ENCODE results near the gene HSD17B1.

The HSD17B1 gene

GRCh38 chr17:42568341-42569111 lies 15.8 kb downstream of the HSD17B1 start:
- POLR2A ChIA-PET (ENCODE audit: low non-redundant PET), result no interaction called here
- no peak for DNase-seq (ENCODE audit: low spot score)
- CTCF ChIA-PET, result interaction anchor here (0.6 kb wide), 1 partner anchor 33 kb away, joined by 3 read pairs; the partner anchor contains the start of gene NAGLU
- no peak for TF ChIP-seq CTCF (conservative IDR thresholded peaks at IDR 0.05; ENCODE audit: low read depth)
- peak overlapping the region; percentile 89 for H3K27ac ChIP-seq

- TF ChIP-seq CTCF (conservative IDR thresholded peaks at IDR 0.05; ENCODE audit: low read depth), result no peak
- ChIA-PET POLR2A (ENCODE audit: low non-redundant PET) (no interaction called here), CTCF (no interaction called here)
- peak overlapping the region; percentile 89 for H3K27ac ChIP-seq
- no peak for DNase-seq (ENCODE audit: low spot score)
Observed at GRCh38 chr17:42571435-42572225, 18.9 kb downstream of the HSD17B1 start.

- no peak for TF ChIP-seq CTCF (conservative IDR thresholded peaks at IDR 0.05; ENCODE audit: low read depth)
- ChIA-PET POLR2A (ENCODE audit: low non-redundant PET) (no interaction called here), CTCF (interaction anchor here (0.5 to 0.8 kb wide), 2 partner anchors 36 to 252 kb away, joined by 4 to 5 read pairs; no protein-coding TSS in a partner anchor)
- peak overlapping the region; percentile 53 for H3K27ac ChIP-seq
- DNase-seq (ENCODE audit: low spot score), result no peak
Observed at GRCh38 chr17:42573095-42573494, 20.4 kb downstream of the HSD17B1 start.

GRCh38 chr17:42574463-42574862 lies 21.7 kb downstream of the HSD17B1 start:
- CTCF ChIA-PET, result no interaction called here
- POLR2A ChIA-PET (ENCODE audit: low non-redundant PET), result no interaction called here
- DNase-seq (ENCODE audit: low spot score), result no peak
- TF ChIP-seq CTCF (conservative IDR thresholded peaks at IDR 0.05; ENCODE audit: low read depth), result no peak
- H3K27ac ChIP-seq, result peak overlapping the region; percentile 52

- no peak for TF ChIP-seq CTCF (conservative IDR thresholded peaks at IDR 0.05; ENCODE audit: low read depth)
- CTCF ChIA-PET, result interaction anchor here (0.5 to 1.7 kb wide), 7 partner anchors 15 to 106 kb away, joined by 3 to 12 read pairs (median 4); partner anchors contain the start of gene TUBG2
- H3K27ac ChIP-seq, result peak overlapping the region; percentile 92
- POLR2A ChIA-PET (ENCODE audit: low non-redundant PET), result interaction anchor here (1.0 kb wide), 1 partner anchor 107 kb away, joined by 3 read pairs; no protein-coding TSS in a partner anchor
- DNase-seq (ENCODE audit: low spot score), result no peak
Observed at GRCh38 chr17:42577140-42577531, 24.4 kb downstream of the HSD17B1 start.

- TF ChIP-seq CTCF (conservative IDR thresholded peaks at IDR 0.05; ENCODE audit: low read depth), result no peak
- POLR2A ChIA-PET (ENCODE audit: low non-redundant PET), result interaction anchor here (0.6 to 1.5 kb wide), 5 partner anchors 27 to 420 kb away, joined by 3 to 8 read pairs (median 5); partner anchors contain the start of genes RETREG3, RPL27 and TUBG1
- peak within 1 kb of the TSS; percentile 92 for H3K27ac ChIP-seq
- CTCF ChIA-PET, result interaction anchor here (0.5 to 1.8 kb wide), 22 partner anchors 9 to 225 kb away, joined by 3 to 37 read pairs (median 5); partner anchors contain the start of genes PLEKHH3, RAMP2 and TUBG2
- DNase-seq (ENCODE audit: low spot score), result peak; percentile 98
Observed at GRCh38 chr17:42577532-42578281, 25.0 kb downstream of the HSD17B1 start, which contains the start of gene PSMC3IP. Gene PSMC3IP (minus strand): TSS chr17:42577729. CDS start chr17:42577686, 43 bp downstream.

Measured in RWPE1 (cell line).